IMR-90 (cell line): Measurements from ENCODE around the gene RAI1. TPM values are rescaled to one million over a fixed set of nuclear protein-coding genes. Genes with fewer than 3 reads are reported as not detected.

Experiments
- ATAC-seq: fragments of 200-7000 bp; cut with Tn5 transposase; 2 replicates; pipeline ENCODE4 v1.9.1; 2020; ENCODE audit warnings: low read depth, mild to moderate bottlenecking, moderate library complexity
- BruUV-seq: library from RNA; stranded (reverse); fragments of 400-500 nt; replicated peaks from 2 replicates; lab custom pipeline; 2021; lab: Mats Ljungman, UMichigan
- CTCF ChIA-PET: fragments of 300-600 bp; formaldehyde crosslinking; extraction: SDS; loops from one replicate; lab custom pipeline; 2021; ENCODE audit warnings: antibody characterized with exemption; lab: Yijun Ruan, JAX
- POLR2A ChIA-PET: fragments of 300-600 bp; sonication (Branson Sonifier 250); formaldehyde crosslinking; loops from one replicate; lab custom pipeline; 2022; ENCODE audit warnings: antibody characterized with exemption; ENCODE audit not compliant: unreplicated experiment; lab: Charles Lee
- DNase-seq: peaks from one replicate; pipeline ENCODE4 v3.0.0; 2013
- H2AFZ ChIP-seq: replicated peaks from 2 replicates; pipeline ENCODE3; 2013; ENCODE audit warnings: low read length, mild to moderate bottlenecking; ENCODE audit not compliant: poor library complexity
- H2AK5ac ChIP-seq: 2 replicates; pipeline ENCODE4 v1.6.1; 2013; ENCODE audit warnings: low read depth, low read length, inconsistent platforms
- H2AK9ac ChIP-seq: replicated peaks from 2 replicates; pipeline ENCODE3; 2013; ENCODE audit warnings: mild to moderate bottlenecking, low read depth, low read length, moderate library complexity; ENCODE audit not compliant: poor library complexity
- H2BK120ac ChIP-seq: 2 replicates; pipeline ENCODE4 v1.6.1; 2013; ENCODE audit warnings: low read depth, low read length, inconsistent platforms
- H2BK15ac ChIP-seq: 3 replicates; pipeline ENCODE4 v1.6.1; 2013; ENCODE audit warnings: low read depth, low read length, inconsistent platforms
- H2BK20ac ChIP-seq: 2 replicates; pipeline ENCODE4 v1.6.1; 2013; ENCODE audit warnings: low read depth, mild to moderate bottlenecking, inconsistent platforms, low read length, moderate library complexity
- H2BK5ac ChIP-seq: 2 replicates; pipeline ENCODE4 v1.6.1; 2013; ENCODE audit warnings: mild to moderate bottlenecking, low read depth, low read length, inconsistent platforms; ENCODE audit not compliant: poor library complexity, severe bottlenecking
- H3K14ac ChIP-seq: replicated peaks from 2 replicates; pipeline ENCODE4 v1.6.1; 2013; ENCODE audit warnings: low read depth, low read length, inconsistent platforms
- H3K18ac ChIP-seq: 2 replicates; pipeline ENCODE4 v1.6.1; 2013; ENCODE audit warnings: low read depth, low read length, control low read depth
- H3K23ac ChIP-seq: 2 replicates; pipeline ENCODE4 v1.6.1; 2013; ENCODE audit warnings: low read depth, low read length, inconsistent platforms
- H3K27ac ChIP-seq: 2 replicates; pipeline ENCODE4 v1.5.1; 2013; ENCODE audit warnings: mild to moderate bottlenecking, control low read depth, low read length; ENCODE audit not compliant: insufficient read depth
- H3K27me3 ChIP-seq: 2 replicates; pipeline ENCODE4 v1.6.1; 2013; ENCODE audit warnings: low read length; ENCODE audit not compliant: control insufficient read depth, insufficient read depth
- H3K36me3 ChIP-seq: 2 replicates; pipeline ENCODE4 v1.6.1; 2013; ENCODE audit warnings: low read length, mixed read lengths; ENCODE audit not compliant: control insufficient read depth, insufficient read depth
- H3K4ac ChIP-seq: 2 replicates; pipeline ENCODE4 v1.6.1; 2013; ENCODE audit warnings: low read depth, low read length, inconsistent platforms
- H3K4me1 ChIP-seq: 2 replicates; pipeline ENCODE4 v1.6.1; 2013; ENCODE audit warnings: low read length, mixed read lengths; ENCODE audit not compliant: control insufficient read depth, insufficient read depth
- H3K4me2 ChIP-seq: 2 replicates; pipeline ENCODE4 v1.6.1; 2013; ENCODE audit warnings: low read depth, mild to moderate bottlenecking, control low read depth, low read length, moderate library complexity
- H3K4me3 ChIP-seq: 2 replicates; pipeline ENCODE4 v1.5.1; 2013; ENCODE audit warnings: low read depth, mild to moderate bottlenecking, control low read depth, low read length, moderate library complexity; ENCODE audit not compliant: insufficient read depth
- H3K56ac ChIP-seq: 2 replicates; pipeline ENCODE4 v1.6.1; 2013; ENCODE audit warnings: low read length, inconsistent platforms; ENCODE audit not compliant: insufficient read depth; ENCODE audit errors: extremely low read depth
- H3K79me1 ChIP-seq, 2 experiments: 2 replicates each; pipeline ENCODE4 v1.6.1; 2013; ENCODE audit warnings: low read length in 2 of 2, inconsistent platforms in 1 of 2, low read depth in 1 of 2
- H3K9ac ChIP-seq: 2 replicates; pipeline ENCODE4 v1.6.1; 2013; ENCODE audit warnings: low read depth, low read length, control low read depth
- H3K9me1 ChIP-seq: 2 replicates; pipeline ENCODE4 v1.6.1; 2013; ENCODE audit warnings: low read length, inconsistent platforms; ENCODE audit not compliant: insufficient read depth
- H3K9me3 ChIP-seq: 2 replicates; pipeline ENCODE4 v1.6.1; 2013; ENCODE audit warnings: low read length; ENCODE audit not compliant: control insufficient read depth, insufficient read depth
- H4K20me1 ChIP-seq: 2 replicates; pipeline ENCODE4 v1.6.1; 2013; ENCODE audit warnings: low read length, inconsistent platforms; ENCODE audit not compliant: insufficient read depth
- H4K5ac ChIP-seq: 2 replicates; pipeline ENCODE4 v1.6.1; 2013; ENCODE audit warnings: mild to moderate bottlenecking, low read depth, low read length, control low read depth
- H4K8ac ChIP-seq, 2 experiments: 2 replicates each; pipeline ENCODE4 v1.6.1; 2013; ENCODE audit warnings: low read depth in 2 of 2, low read length in 2 of 2, control low read depth in 1 of 2, inconsistent platforms in 1 of 2
- H4K91ac ChIP-seq: 2 replicates; pipeline ENCODE4 v1.6.1; 2013; ENCODE audit warnings: low read depth, low read length, inconsistent platforms; ENCODE audit not compliant: insufficient read depth
- CHD1 ChIP-seq: IDR thresholded peaks from 2 replicates; pipeline ENCODE4 v1.6.1; 2012; ENCODE audit warnings: low read depth, low read length, improper control_type of control experiment
- CTCF ChIP-seq: conservative IDR thresholded peaks from 2 replicates; pipeline ENCODE4 v1.5.1; 2012; ENCODE audit warnings: mild to moderate bottlenecking, low read depth, low read length, improper control_type of control experiment
- MAFK ChIP-seq: IDR thresholded peaks from 2 replicates; pipeline ENCODE4 v1.6.1; 2012; ENCODE audit warnings: low read depth, low read length, improper control_type of control experiment
- RCOR1 ChIP-seq: IDR thresholded peaks from 2 replicates; pipeline ENCODE4 v1.6.1; 2012; ENCODE audit warnings: mild to moderate bottlenecking, low read length, improper control_type of control experiment; ENCODE audit not compliant: insufficient replicate concordance
- WGBS, 2 experiments: methylation state at CpG; one replicate each; pipeline versions ENCODE4 v1.1.5 to v1.1.7; 2013; ENCODE audit warnings: missing lambda C conversion rate in 2 of 2; ENCODE audit not compliant: insufficient read length in 1 of 2; ENCODE audit errors: extremely low coverage in 2 of 2; 5-methylcytosine and 5-hydroxymethylcytosine counted together
- dilution Hi-C: fragments of 300-500 bp; cut with HindIII; formaldehyde crosslinking; loops from one replicate; pipeline ENCODE4 v1.14.3; 2018; ENCODE audit warnings: low sequenced_read_pairs; ENCODE audit not compliant: unreplicated experiment
- in situ Hi-C: fragments of 300-500 bp; cut with MboI; formaldehyde crosslinking; loops from 3 replicates; pipeline ENCODE4 v1.14.3; 2019; ENCODE audit warnings: low sequenced_read_pairs, inconsistent platforms, mixed read lengths
- intact Hi-C: fragments of 100-400 bp; cut with micrococcal nuclease; formaldehyde crosslinking; loops from 2 replicates; pipeline ENCODE4 v1.10.0; 2022
- polyA plus RNA-seq, 3 experiments: library from polyadenylated mRNA; depleted of rRNA; stranded (reverse); fragments of >200 nt; gene quantifications; 2 replicates each; pipeline ENCODE4 v1.2.3, GENCODE V29; 2012; ENCODE audit warnings: low replicate concordance in 1 of 3
- total RNA-seq: library from RNA; depleted of rRNA; stranded (reverse); fragments of >200 nt; gene quantifications from 2 replicates; pipeline ENCODE4 v1.2.3, GENCODE V29; 2012

RAI1 gene
- total and polyA plus RNA-seq, 2 of the 4 experiments (the other 2 are of a cell fraction): 1.8 to 10.5 TPM

GRCh38 chr17:17757956-17758845, 76.9 kb downstream of the RAI1 start:
- peaks cover 4% of the 10 kb centered on the region; the same call in 1 of the 2 replicates for H3K4me1 ChIP-seq
- ChIA-PET CTCF (no interaction called here), POLR2A (no interaction called here)
- no peak overlapping the region for H4K8ac ChIP-seq
- no peak for ATAC-seq
- H4K20me1 ChIP-seq: peaks cover 81% of the 10 kb centered on the region
- no TSS peak for BruUV-seq
- H3K79me1 ChIP-seq: peaks cover 45 to 95% of the 10 kb centered on the region in 2 experiments
- no peak overlapping the region for H2BK5ac ChIP-seq
- no peak overlapping the region for H4K91ac ChIP-seq
- intact Hi-C loops: no loop called here
- no peaks in the 10 kb centered on the region for H3K9me3 ChIP-seq
- no peak overlapping the region for H3K4me2 ChIP-seq
- no peak overlapping the region for H3K4me3 ChIP-seq
- no peak overlapping the region for H3K9ac ChIP-seq
- peaks cover 23% of the 10 kb centered on the region for H3K9me1 ChIP-seq
- H2BK15ac ChIP-seq: no peak overlapping the region
- 84% methylated on average over 11 of the region's 26 CpGs; no CpG with 5 or more reads in 1 of the 2 experiments for WGBS, 2 experiments
- DNase-seq: no peak
- H3K27ac ChIP-seq: no peak overlapping the region
- TF ChIP-seq CTCF (no peak), CHD1 (no peak), RCOR1 (no peak), MAFK (no peak)
- H3K36me3 ChIP-seq: peaks cover 7% of the 10 kb centered on the region
- no peak overlapping the region for H3K23ac ChIP-seq
- H4K5ac ChIP-seq: no peak overlapping the region
- in situ Hi-C loops: no loop called here
- H2BK20ac ChIP-seq: no peak overlapping the region
- no peak overlapping the region for H2AFZ ChIP-seq
- no peaks in the 10 kb centered on the region for H3K27me3 ChIP-seq
- no peak overlapping the region for H2AK9ac ChIP-seq
- no peak overlapping the region for H3K56ac ChIP-seq
- H2AK5ac ChIP-seq: no peak overlapping the region
- dilution Hi-C loops: no loop called here
- H3K14ac ChIP-seq: no peak overlapping the region
- H3K18ac ChIP-seq: no peak overlapping the region
- no peak overlapping the region for H2BK120ac ChIP-seq
- H3K4ac ChIP-seq: no peak overlapping the region
